Measurements from ENCODE around the gene OR10T2.
"Not testable (repeated sequence)": the region's sequence is repeated elsewhere in the genome, so short reads cannot be mapped to it uniquely, and the experiment has no call there.

Gene OR10T2

GRCh38 chr1:158355773-158356285, 43.4 kb downstream of the OR10T2 start:
- DNase-seq, result no peak

DNA sequence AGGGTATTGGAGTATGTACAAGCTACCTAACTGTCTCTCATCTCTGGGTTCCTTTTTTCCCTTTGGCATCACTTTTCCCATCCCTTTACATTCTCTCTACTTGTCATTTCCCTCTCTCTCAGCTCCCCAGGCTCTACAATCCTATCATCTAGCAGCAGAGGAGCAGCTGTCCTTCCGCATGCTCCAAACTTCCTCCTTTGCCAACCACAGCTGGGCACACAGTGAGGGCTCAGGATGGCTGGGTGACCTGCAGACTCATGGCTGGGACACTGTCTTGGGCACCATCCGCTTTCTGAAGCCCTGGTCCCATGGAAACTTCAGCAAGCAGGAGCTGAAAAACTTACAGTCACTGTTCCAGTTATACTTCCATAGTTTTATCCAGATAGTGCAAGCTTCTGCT, 45.0 kb downstream of the OR10T2 start:
- no peak for DNase-seq

DNA sequence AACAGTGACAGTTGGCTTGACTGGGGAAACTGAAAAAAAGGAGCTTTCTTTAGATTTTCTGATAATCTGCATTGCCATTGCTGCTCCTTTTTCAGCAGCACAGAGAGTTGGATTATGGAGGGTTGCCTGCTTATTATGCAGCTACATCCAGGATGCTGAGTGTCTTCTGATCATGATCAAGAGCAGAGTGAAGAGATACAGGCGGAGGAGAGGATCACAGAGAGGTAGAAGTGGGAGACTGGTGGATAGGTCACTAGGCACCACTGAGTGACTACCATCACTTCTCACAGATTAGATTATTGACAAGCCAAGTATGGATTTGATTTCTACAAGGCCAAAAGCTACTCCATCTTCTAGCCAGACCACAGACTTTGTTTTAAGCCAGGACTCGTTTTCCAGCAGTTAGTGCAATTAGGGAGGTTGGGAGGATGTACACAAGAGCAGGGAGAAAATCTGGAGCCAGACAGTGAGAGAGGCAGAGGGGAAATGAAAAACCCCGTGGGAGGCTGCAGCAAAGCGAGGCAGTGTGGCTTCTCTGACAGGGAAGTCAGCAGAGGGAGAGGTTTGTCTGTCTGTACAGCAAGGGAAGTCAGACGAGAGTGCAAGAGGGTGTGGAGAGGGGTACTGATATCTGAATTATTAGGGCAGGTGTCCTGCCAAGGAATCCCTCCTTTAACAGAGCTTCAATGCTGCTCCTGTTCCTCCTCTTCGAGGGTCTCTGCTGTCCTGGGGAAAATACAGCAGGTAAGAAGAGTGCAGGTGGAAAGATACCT, 45.8 kb downstream of the OR10T2 start, which contains the start of gene CD1E:
TSS of gene CD1E (plus strand) at position 592 of the 773 bp plus-strand sequence. CDS start at position 687, 95 bp downstream.
- DNase-seq, result no peak

- DNase-seq, result not testable (repeated sequence)
Measured at GRCh38 chr1:158348946-158349345, 50.3 kb downstream of the OR10T2 start.

All from NCI-H524 treated with DMSO at 0.1 percent for 48 hours (cell line).